ENCODE results near the gene PSMB5.
A peak's percentile ranks its signal among the peaks of the same experiment; 100 is the strongest.

PSMB5 gene

GRCh38 chr14:23035303-23036144, 824 bp upstream of the PSMB5 start (continued):
- TF ChIP-seq CTCF (tag by site-specific recombination; IDR thresholded peaks at IDR 0.05), result no peak

GRCh38 chr14:23033801-23034497, 751 bp downstream of the PSMB5 start:
- CTCF ChIA-PET, result interaction anchor here (0.7 to 1.8 kb wide), 5 partner anchors 21 to 48 kb away, joined by 3 to 10 read pairs (median 4); no protein-coding TSS in a partner anchor
- Histone ChIP-seq H3K27ac (ENCODE audit: extremely low read depth, low read depth, low read length) (peak overlapping the region; percentile 89), H3K4me1 (ENCODE audit: control insufficient read depth, insufficient read depth, low read length) (no peaks in the 10 kb centered on the region), H3K36me3 (ENCODE audit: control insufficient read depth in 2 of 2, insufficient read depth in 1 of 2, low read length in 2 of 2) (peaks cover 31 to 39% of the 10 kb centered on the region in 2 experiments), H3K9me3 (ENCODE audit: control insufficient read depth, insufficient read depth, low read depth, low read length) (no peaks in the 10 kb centered on the region), H3K4me3 (ENCODE audit: low read depth, low read length) (peak overlapping the region; percentile 68)
- POLR2A ChIA-PET, result interaction anchor here (0.7 to 1.5 kb wide), 5 partner anchors 9 to 39 kb away, joined by 3 to 9 read pairs (median 3); no protein-coding TSS in a partner anchor
- 0 out of 2 replicates have a peak, but pooled peaks have one; percentile 33 for TF ChIP-seq PRDM4 (tag by site-specific recombination; IDR thresholded peaks at IDR 0.05)
- TF ChIP-seq ZNF596 (tag by site-specific recombination; IDR thresholded peaks at IDR 0.05), result no peak
- no peak for TF ChIP-seq ZNF2 (tag by site-specific recombination; IDR thresholded peaks at IDR 0.05)
- TF ChIP-seq ZNF184 (tag by site-specific recombination; IDR thresholded peaks at IDR 0.05), result no peak
- no peak for TF ChIP-seq REST (tag by site-specific recombination; IDR thresholded peaks at IDR 0.05)
- TF ChIP-seq ZNF549 (tag by site-specific recombination; IDR thresholded peaks at IDR 0.05), result no peak
- TF ChIP-seq ZNF423 (tag by site-specific recombination; IDR thresholded peaks at IDR 0.05), result no peak
- TF ChIP-seq ZNF354C (tag by site-specific recombination; IDR thresholded peaks at IDR 0.05; ENCODE audit: borderline replicate concordance, low read depth), result no peak
- no peak for TF ChIP-seq KLF8 (tag by site-specific recombination; IDR thresholded peaks at IDR 0.05)
- no peak for TF ChIP-seq ZNF658 (tag by site-specific recombination; IDR thresholded peaks at IDR 0.05)
- TF ChIP-seq ZBTB6 (tag by site-specific recombination; IDR thresholded peaks at IDR 0.05), result 0 out of 2 replicates have a peak, but pooled peaks have one; percentile 20
- TF ChIP-seq ZNF140 (tag by site-specific recombination; IDR thresholded peaks at IDR 0.05), result no peak

All from HEK293 (cell line).